GM21529 (cell line): ENCODE results near the gene ZNF821.
"Not testable (repeated sequence)": the region's sequence is repeated elsewhere in the genome, so short reads cannot be mapped to it uniquely, and the experiment has no call there.

Experiments
- ATAC-seq: cut with Tn5 transposase; IDR thresholded peaks from one replicate; pipeline ENCODE4 v1.9.1; 2021; ENCODE audit not compliant: unreplicated experiment

ZNF821 gene

DNA sequence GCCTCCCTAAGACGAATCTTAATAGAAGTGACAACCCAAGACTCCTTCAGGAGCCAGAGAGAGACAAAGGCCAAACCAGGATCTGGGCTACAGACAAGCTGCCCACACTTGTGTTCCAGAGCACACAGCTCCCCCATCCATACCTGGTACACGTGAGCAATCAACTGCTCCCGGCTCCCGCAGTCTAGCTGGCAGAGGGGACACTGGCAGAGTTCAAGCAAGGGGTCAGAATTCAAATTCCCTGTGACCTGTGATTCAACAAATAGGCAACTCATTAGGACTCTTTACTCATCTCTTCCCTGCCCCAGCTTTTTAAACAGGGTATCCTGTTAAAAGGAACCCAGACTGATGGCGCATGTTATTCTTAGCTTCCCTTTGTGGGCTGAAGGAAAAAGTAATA is 20.0 kb downstream of the ZNF821 start:
- ATAC-seq = no peak

DNA sequence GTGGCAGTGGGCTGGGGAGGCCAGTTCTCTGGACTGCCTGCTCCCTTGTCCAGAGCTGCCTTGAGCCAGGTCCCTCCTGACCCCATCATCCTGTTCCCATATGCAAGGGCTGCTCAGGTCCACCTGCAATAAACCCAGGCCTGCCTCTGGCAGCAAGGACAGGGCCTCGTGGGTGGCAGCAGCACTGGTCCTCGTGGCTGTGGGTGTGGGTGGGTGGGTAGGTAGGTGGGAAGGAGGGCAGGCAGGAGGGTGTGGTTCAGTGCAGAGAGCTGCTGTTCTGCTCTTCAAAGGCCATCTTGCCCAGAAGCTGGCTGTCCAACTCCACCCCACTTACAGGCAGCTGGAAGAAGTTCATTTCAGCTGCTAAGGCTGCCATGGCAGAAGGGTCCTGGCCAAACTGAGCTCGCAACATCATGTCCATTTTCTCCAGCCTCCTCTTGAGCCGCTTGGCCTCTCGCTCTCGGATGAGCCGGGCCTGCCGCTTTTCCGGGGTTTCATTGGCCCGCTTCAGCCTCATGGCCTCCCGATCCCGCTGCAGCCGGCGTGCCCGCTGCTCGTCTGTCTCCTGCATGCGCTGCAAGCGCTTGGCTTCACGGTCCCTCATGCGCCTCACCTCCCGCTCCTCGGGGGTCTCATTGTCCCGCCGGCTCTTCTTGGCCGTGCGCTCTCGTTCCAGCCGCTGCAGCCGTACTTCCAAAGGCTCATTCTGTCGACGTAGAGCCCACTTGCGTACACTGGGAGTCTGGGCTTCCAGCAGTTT is 24.0 kb downstream of the ZNF821 start:
- no peak for ATAC-seq

DNA sequence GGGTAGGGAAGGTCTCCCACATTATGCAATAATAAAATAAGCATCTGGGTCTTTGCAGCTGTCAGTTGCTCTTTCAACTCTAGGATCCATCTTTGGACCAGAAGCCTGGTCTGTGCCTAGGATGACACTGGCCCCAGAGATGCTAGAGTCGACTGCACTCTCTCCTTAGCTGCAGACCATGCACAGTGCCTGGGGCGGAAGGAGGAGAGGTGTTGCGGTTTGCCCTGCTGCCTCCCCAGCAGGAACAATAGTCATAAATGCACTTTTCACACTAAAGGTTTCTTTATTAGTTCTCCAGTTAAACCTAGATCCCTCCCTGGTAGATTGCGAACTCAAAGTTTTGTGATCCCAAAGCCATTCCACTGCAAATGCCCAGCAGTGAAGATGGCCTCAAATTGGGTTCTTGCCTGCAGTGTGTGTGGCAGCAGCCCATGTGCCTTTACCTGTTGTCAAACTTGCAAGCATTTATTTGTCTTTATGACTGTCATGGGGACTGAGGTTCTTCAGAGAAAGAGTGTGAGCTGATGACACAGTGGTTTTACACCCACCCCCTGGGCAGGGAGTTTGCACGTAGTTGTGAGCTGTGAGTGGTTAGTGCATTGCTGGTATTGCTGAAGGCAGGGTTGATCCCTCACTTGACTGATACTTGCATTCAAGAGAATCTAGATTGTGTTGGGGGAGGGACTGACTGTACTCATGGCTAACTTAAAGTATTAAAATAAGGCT is 27.9 kb downstream of the ZNF821 start:
- ATAC-seq = no peak

DNA sequence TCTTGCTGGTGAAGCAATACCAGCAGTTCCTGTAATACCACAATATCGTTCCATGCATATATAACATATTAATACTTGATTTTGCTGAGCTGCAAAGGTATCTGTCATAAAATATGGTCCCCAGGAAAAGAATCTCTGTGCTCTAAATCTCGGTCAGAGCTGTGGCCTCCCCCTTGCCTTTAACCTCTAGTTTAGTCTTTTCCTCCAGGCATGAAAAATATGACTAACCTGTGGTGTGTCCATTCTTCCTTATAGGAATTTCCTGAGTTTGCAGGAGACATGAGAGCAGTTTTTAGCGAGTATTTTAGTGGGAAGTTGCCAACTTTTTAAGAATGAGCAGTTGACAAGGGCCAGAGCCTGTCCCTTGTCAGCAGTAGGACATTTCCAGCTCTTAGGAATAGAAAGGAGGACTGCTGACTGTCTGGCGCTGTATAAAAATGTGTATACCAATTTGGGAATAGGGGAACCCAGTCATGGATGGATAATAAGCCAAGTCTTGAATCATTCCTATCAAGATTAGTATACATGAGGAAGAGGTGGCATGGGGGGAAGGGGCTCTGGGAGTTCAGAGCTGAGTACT is 29.5 kb downstream of the ZNF821 start:
- ATAC-seq = no peak

- peak; percentile 74 for ATAC-seq
Observed at GRCh38 chr16:71853413-71853812, 30.6 kb downstream of the ZNF821 start.

- no peak for ATAC-seq
Observed at GRCh38 chr16:71852561-71852960, 31.4 kb downstream of the ZNF821 start.

- ATAC-seq = no peak
Observed at GRCh38 chr16:71852158-71852557, 31.8 kb downstream of the ZNF821 start.

DNA sequence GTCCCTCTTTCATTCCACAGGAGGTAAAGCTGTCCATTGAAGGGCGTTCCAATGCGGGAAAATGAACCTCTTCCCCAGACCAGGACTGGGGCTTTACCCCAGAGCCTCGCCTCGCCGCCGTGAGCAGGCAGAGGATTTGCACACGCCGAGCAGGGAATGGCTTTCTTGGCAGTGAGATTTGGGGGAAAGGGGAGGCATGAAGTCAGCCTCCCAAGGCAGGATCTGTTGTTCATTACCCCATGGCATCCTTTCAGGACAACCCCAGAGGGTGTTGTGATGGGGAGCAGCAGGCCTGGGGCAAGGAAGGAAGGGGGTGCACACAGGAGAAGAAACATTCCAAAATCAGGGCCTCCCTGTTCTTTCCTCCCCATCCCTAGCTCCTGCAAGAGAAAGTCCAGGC is 32.2 kb downstream of the ZNF821 start:
- no peak for ATAC-seq

- no peak for ATAC-seq
Observed at GRCh38 chr16:71848622-71849021, 35.4 kb downstream of the ZNF821 start.

GRCh38 chr16:71847096-71847495 is 36.9 kb downstream of the ZNF821 start:
- no peak for ATAC-seq

DNA sequence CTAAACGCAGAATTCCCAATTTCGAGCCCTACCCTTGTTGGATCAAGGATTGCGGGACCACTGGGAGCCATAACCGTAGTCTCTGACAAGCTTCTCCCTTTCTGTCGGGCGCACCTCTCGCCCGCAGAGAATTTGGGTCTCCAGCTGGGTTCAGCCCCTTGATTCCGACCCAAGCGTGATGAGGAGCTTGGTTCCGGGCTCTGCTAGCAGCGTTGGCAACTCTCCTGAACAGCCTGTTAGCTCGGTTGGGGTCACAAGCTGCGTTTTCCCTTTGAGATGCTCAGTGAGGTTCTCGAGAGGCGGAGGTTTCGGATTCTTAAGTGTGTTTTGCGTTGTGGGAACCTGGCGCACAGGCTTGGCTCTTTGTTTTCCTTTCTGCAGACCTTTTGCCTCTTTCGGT is 37.6 kb downstream of the ZNF821 start:
- no peak for ATAC-seq

GRCh38 chr16:71845639-71846430 is 38.1 kb downstream of the ZNF821 start, which contains the start of gene ATXN1L:
Gene ATXN1L, plus strand, starts transcription at chr16:71845976. Its CDS starts 3,765 bp downstream, at chr16:71849741.
- ATAC-seq = peak; percentile 64

DNA sequence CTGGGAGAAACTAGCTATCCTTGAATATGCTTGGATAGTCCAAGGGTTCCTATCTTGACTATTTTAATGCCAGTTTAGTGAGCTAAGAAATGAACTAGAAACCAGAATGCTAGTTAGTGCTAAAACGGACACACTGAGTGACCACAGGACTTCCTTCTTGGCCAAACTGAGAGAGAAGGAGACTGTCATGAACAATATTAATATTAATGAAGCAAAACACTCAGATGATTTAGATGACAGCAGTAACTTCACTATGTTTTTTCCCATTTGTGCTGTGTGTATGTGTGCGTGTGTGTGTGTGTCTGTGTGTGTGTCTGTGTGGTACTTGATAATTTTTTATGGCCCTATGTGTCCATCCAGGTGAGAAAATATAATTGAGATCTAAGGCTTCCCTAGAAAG is 40.4 kb downstream of the ZNF821 start:
- ATAC-seq = peak; percentile 22

DNA sequence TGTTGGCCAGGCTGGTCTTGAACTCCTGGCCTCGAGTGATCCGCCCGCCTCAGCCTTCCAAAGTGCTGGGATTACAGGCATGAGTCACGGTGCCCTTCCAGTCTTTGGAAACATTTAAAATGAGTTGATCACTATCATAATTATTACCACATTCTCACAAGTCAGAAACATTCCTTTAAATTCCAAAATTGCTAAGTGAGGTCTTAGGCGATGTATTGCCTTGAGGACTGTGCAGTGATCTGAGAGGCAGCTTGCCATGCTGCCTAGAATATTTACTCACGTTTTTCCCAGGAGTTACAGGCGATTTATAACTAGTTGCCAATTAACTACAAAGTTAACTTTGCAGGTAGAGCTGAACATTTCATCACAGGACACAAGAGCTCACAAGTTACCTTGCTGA is 43.9 kb downstream of the ZNF821 start:
- no peak for ATAC-seq

- ATAC-seq = no peak
Observed at GRCh38 chr16:71837150-71837549, 46.8 kb downstream of the ZNF821 start.

GRCh38 chr16:71834291-71834690 is 49.7 kb downstream of the ZNF821 start:
- no peak for ATAC-seq

- ATAC-seq = not testable (repeated sequence)
Observed at GRCh38 chr16:71832112-71832511, 51.9 kb downstream of the ZNF821 start.

GRCh38 chr16:71831698-71832097 is 52.3 kb downstream of the ZNF821 start:
- ATAC-seq = not testable (repeated sequence)

- no peak for ATAC-seq
Observed at GRCh38 chr16:71830359-71830758, 53.6 kb downstream of the ZNF821 start.

DNA sequence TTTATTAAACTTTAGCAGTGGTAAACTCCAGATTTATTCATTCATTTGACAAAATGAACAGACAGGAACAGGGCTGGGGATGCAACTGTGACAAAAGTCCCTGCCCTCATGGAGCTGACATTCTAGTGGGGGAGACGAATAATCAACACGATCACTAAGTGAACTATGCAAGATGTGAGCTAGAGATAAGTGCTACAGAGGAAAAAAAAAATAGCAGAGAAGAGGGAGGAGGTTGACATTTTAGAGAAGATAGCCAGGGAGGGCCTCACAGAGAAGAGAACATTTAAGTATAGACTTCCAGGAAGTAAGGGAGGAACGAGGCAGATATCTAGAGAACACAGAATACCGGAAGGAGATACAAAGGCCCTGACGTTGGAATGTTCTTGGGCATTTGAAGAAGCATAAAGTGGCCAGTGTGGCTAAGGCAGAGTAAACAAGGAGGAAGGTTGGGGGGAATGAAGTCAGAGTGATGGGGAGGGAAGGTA is 57.4 kb downstream of the ZNF821 start:
- ATAC-seq = no peak

DNA sequence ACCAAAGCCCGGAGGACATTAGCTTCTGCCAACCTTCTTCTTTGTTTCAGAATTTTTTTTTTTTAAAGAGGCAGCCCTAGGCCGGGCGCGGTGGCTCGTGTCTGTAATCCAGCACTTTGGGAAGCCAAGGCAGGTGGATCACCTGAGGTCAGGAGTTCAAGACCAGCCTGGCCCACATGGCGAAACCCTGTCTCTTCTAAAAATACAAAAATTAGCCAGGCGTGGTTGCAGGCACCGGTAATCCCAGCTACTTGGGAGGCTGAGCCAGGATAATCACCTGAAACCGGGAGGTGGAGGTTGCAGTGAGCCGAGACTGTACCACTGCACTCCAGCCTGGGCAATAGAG is 66.9 kb downstream of the ZNF821 start:
- not testable (repeated sequence) for ATAC-seq
